Colonic mucosa (tissue), 4 donors: ENCODE data around the gene HTD2. TPM values are rescaled to one million over a fixed set of nuclear protein-coding genes. Genes with fewer than 3 reads are reported as not detected.
A peak's percentile ranks its signal among the peaks of the same experiment; 100 is the strongest.

Experiments used
- DNase-seq: peaks from one replicate; pipeline ENCODE4 v3.0.0-alpha.2; 2020
- H3K27ac ChIP-seq: fragments of 200-600 bp; one replicate; pipeline ENCODE4 v1.8.0; 2021
- H3K27me3 ChIP-seq: fragments of 200-600 bp; one replicate; pipeline ENCODE4 v1.8.0; 2021
- H3K36me3 ChIP-seq: fragments of 200-600 bp; one replicate; pipeline ENCODE4 v1.8.0; 2021
- H3K4me1 ChIP-seq: fragments of 200-600 bp; one replicate; pipeline ENCODE4 v1.8.0; 2021; ENCODE audit warnings: mild to moderate bottlenecking
- H3K4me3 ChIP-seq: fragments of 200-600 bp; one replicate; pipeline ENCODE4 v1.8.0; 2021
- H3K9ac ChIP-seq, 2 donors: one replicate each; pipeline ENCODE4 v1.7.0; 2013; ENCODE audit warnings: control low read depth in 2 of 2, low read depth in 2 of 2, low read length in 2 of 2
- H3K9me3 ChIP-seq: fragments of 200-600 bp; one replicate; pipeline ENCODE4 v1.8.0; 2021
- intact Hi-C: fragments of 100-400 bp; cut with DNase I; formaldehyde crosslinking; loops from one replicate; pipeline ENCODE4 v1.14.1; 2022
- total RNA-seq, 2 donors: library from RNA; stranded (reverse); fragmentation: NEBNext Ultra II Directional in 1 of 2; extraction: Animal tissue kit (Norgen Biotek cat#: 25700) in 1 of 2; gene quantifications; one replicate each; pipeline ENCODE4 v1.2.1, GENCODE V29; 2021
- TF ChIP-seq, protein P1 (sequence below): fragments of 200-600 bp; IDR thresholded peaks from one replicate; pipeline ENCODE4 v1.8.0; 2022; ENCODE audit warnings: antibody characterized with exemption, mild to moderate bottlenecking
- donor health status: healthy.
- donor health status: DM: no; HTN: no; CAD: no.
- donor health status: DM: no; HTN: no; CAD: no.

The HTD2 gene
- total RNA-seq, 2 donors from 2014 or later, result 9.6 to 13.6 TPM

DNA sequence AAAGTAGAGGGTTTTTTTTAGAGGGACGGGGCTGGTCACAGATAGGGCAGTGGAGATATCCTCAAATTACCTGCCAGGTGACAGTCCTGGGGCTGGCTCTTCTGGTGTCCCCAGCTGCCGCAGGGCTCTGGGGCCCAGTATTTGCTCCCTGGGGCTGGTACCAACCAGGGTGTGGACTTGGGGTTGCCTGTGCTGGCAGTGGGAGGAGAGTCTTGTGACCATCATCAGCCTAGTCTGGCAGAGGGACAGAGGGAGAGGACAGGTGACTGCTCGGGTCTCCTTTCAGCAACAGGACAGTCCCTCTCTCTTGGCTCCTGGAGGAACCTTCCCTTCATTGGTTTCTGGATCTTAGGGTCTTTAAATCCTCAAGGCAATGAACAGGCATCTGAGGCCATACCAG, 8.1 kb upstream of the HTD2 start:
- H3K27me3 ChIP-seq, result no peaks in the 10 kb centered on the region
- TF ChIP-seq, protein P1, sequence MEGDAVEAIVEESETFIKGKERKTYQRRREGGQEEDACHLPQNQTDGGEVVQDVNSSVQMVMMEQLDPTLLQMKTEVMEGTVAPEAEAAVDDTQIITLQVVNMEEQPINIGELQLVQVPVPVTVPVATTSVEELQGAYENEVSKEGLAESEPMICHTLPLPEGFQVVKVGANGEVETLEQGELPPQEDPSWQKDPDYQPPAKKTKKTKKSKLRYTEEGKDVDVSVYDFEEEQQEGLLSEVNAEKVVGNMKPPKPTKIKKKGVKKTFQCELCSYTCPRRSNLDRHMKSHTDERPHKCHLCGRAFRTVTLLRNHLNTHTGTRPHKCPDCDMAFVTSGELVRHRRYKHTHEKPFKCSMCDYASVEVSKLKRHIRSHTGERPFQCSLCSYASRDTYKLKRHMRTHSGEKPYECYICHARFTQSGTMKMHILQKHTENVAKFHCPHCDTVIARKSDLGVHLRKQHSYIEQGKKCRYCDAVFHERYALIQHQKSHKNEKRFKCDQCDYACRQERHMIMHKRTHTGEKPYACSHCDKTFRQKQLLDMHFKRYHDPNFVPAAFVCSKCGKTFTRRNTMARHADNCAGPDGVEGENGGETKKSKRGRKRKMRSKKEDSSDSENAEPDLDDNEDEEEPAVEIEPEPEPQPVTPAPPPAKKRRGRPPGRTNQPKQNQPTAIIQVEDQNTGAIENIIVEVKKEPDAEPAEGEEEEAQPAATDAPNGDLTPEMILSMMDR, result no peak
- H3K9ac ChIP-seq, result no peak overlapping the region
- no peaks in the 10 kb centered on the region for H3K9me3 ChIP-seq
- H3K4me1 ChIP-seq, result no peaks in the 10 kb centered on the region
- no peak overlapping the region for H3K27ac ChIP-seq
- DNase-seq, result no peak
- no peak overlapping the region for H3K4me3 ChIP-seq
- H3K36me3 ChIP-seq, result no peaks in the 10 kb centered on the region
- intact Hi-C loops, result no loop called here

DNA sequence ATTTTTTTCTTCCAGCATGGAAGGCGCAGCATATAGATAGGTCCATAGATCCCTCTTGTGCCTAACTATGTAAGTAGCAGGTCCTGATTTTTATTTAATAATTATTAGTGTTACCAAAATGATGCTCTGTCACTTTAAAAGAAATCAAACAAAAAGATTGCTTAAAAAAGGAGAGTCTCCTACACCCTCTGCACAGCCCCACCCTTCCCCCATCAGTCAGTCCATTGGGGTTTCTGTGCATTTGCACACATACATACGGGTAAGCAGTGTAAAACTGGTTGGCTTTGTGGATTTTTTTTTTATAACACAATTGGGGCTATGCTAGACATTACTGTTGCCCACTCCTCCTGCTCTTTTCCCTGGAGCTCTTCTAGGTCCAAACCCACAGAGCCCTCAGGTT, 7.2 kb upstream of the HTD2 start:
- H3K36me3 ChIP-seq, result no peaks in the 10 kb centered on the region
- intact Hi-C loops, result no loop called here

DNA sequence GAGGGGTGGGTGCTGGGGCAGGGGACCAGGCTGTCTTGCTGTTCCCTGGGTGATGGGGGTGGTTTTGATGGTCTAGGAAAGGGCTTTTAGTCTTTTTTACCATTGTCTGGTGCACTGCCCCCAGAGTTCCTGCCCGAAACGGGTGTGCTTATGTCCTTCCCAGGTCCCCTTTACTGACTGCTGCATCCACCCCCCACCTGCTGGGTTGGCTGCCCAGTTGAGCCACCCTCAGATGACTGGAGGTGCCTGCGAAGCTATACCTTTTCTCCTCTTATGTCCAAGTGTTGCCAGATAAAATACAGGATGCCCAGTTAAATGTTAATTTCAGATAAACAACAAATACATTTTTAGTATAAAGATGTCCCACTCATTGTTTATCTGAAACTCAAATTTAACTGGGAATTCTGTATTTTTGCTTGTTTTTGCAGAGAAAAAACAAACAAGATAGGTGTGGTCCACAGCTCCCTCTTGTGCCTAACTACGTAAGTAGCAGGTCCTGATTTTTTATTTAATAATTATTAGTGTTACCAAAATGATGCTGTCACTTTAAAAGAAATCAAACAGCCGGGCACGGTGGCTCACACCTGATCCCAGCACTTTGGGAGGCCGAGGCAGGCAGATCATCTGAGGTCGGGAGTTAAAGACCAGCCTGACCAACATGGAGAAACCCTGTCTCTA, 6.3 kb upstream of the HTD2 start:
- Histone ChIP-seq H3K27me3 (no peaks in the 10 kb centered on the region), H3K4me3 (no peak overlapping the region), H3K9me3 (no peaks in the 10 kb centered on the region), H3K36me3 (no peaks in the 10 kb centered on the region), H3K4me1 (no peaks in the 10 kb centered on the region), H3K9ac (no peak overlapping the region), H3K27ac (no peak overlapping the region)
- intact Hi-C loops, result loop anchor here (2.0 kb wide), 1 partner anchor 113 kb away; no protein-coding TSS in a partner anchor
- no peak for DNase-seq
- TF ChIP-seq, protein P1, result peak; percentile 48

More for the DNA sequence above, 7.2 kb upstream of the HTD2 start:
- H3K27ac ChIP-seq, result no peak overlapping the region
- TF ChIP-seq, protein P1, result no peak
- H3K9me3 ChIP-seq, result no peaks in the 10 kb centered on the region
- no peak overlapping the region for H3K9ac ChIP-seq
- no peak for DNase-seq
- H3K27me3 ChIP-seq, result no peaks in the 10 kb centered on the region
- H3K4me3 ChIP-seq, result no peak overlapping the region
- no peaks in the 10 kb centered on the region for H3K4me1 ChIP-seq

DNA sequence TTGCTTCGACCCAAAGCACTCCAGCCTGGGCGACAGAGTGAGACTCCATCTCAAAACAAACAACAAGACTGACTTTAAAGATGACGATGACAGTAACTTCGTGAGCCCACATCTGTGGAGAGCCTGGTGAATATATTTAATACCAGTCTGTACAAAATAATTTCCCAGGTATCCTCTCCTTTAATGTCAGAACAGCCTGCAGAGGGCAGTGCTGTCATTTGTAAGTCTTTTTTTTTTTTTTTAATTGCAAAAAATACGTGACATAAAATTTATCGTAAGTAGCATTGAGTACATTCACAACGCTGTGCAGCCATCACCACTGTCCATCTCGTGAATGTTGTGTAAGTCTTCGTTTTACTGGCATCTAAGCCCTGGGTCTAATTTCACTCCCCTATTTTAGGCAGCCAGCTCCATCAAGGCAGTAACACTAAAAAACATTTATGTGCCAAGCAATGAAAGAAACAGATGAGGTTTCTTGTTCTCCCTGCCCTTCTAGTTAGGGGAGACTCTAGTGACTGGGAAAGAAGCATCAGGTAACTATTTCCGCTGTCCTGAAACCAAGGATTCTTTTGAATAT, 1.4 kb downstream of the HTD2 start:
- Histone ChIP-seq H3K4me3 (peak overlapping the region; percentile 78), H3K27ac (peak overlapping the region; percentile 92), H3K4me1 (peaks cover 12% of the 10 kb centered on the region), H3K9me3 (no peaks in the 10 kb centered on the region), H3K27me3 (no peaks in the 10 kb centered on the region), H3K9ac (peak overlapping the region; percentile 71 to 96), H3K36me3 (peaks cover 8% of the 10 kb centered on the region)
- intact Hi-C loops, result no loop called here
- TF ChIP-seq, protein P1, result peak; percentile 31
- peak; percentile 39 for DNase-seq

DNA sequence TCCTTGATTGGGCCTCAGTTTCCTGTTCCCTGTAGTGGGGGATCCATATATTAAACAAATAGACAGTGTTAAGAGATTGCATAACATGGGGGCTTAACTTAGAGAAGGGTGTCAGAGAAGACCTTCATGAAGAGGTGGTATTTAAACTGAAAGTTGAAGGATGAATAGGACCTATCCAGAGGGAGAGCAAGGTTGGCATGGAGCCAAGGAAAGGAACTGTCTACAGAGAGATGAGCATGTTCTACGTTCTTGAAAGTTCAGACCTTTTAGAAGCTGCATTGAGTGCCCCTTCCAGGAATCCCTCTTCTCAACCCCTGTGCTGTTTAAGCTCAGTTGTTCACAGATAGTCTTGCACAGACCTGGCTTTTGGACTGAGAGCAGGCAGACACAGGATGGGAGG, 2.4 kb downstream of the HTD2 start:
- TF ChIP-seq, protein P1, result no peak
- Histone ChIP-seq H3K9ac (no peak overlapping the region), H3K27me3 (no peaks in the 10 kb centered on the region), H3K4me1 (peaks cover 12% of the 10 kb centered on the region), H3K4me3 (no peak overlapping the region), H3K9me3 (no peaks in the 10 kb centered on the region), H3K36me3 (peaks cover 8% of the 10 kb centered on the region), H3K27ac (no peak overlapping the region)
- DNase-seq, result no peak
- intact Hi-C loops, result no loop called here
